NCI-H1694 (cell line): ENCODE results near the gene GRIK4.

Experiments
- DNase-seq: peaks from one replicate; lab custom pipeline; 2025; lab: John Stamatoyannopoulos, UW

GRIK4 gene

DNA sequence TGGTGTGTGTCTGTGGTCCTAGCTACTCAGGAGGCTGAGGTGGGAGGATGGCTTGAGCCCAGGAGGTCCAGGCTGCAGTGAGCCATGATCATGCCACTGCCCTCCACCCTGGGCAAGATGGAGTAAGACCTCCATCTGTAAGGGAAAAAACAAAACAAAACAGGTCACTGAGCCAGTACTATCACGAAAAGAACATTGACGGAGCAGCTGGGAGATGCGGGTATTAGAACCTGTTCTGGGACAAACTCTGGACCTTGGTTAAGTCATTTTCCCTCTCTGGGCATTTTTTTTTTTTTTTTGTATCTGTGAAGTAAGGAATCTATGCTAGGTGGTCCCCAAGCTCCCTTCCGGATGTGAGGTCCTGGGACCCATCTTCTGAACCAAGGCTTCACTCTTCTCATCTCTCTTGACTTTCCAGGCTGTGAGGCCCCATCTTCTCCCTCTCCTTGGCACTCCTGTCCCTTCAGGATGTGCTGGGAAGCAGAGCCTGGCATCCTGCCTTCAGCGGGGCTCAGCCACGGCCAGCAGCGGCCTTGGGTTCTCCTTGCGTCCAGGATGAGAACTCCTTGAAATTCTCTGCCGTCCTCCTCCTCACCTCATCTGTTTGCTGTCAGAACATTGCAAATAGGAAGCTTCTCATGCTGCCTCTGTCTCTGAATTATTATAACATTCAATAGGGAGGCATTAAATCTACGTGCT, 130.8 kb downstream of the GRIK4 start:
- no peak for DNase-seq

DNA sequence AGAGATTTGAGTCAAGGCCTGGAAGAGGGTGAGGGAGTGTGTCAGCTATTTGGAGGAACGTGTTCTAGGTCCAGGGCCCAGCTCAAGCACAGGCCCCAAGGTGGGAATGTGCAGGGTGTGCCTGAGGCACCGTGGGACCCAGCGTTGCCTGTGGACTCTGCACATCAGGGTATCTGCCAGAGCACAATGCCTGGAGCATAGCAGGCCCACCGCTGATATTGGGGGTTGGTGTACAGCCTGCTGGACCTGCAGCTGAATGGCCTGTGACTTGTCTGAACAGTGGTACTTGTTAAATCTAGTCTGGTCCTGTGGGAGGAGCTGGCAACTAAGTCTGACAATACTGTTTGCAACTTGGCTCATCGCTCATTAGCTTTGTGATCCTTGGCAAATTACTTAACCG, 131.7 kb downstream of the GRIK4 start:
- DNase-seq: no peak

DNA sequence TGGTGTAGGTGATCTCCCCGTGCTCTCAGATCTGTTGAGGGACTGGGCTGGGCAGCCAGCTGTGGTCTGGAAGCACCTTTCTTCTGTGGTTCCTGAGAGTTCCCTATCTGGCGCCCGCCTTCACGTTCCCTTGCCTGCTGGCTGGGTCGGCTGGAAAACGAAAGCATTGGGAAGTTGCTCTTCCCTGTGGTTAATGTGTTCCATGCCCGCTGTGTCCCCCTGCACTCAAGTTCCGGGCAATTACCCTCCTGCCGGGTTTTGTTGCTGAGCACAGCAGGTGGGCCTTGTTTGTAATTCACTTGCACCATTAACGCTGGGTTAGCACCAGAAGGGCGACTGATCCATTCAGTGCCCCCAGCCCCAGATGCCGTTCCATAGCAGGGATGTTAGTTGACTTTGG, 134.1 kb downstream of the GRIK4 start:
- no peak for DNase-seq

DNA sequence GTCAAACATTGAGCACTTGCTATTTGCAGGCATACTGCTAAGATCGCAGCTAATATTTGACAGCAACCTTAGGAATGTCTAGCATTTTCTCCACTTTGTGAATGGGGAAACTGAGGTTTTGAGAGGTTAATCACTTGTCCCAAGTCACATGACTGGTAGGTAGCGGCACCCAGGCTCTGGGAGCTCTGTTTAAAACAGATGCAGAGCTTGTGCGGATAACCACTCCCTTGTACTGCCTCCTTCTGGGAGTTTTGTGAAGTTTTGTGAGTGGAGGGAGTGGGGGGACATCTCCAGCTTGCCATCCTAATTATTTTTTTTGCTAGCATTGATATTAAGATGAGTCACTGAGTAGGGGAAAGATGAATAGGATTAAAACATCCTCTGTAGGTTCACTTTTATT, 134.7 kb downstream of the GRIK4 start:
- DNase-seq: no peak

DNA sequence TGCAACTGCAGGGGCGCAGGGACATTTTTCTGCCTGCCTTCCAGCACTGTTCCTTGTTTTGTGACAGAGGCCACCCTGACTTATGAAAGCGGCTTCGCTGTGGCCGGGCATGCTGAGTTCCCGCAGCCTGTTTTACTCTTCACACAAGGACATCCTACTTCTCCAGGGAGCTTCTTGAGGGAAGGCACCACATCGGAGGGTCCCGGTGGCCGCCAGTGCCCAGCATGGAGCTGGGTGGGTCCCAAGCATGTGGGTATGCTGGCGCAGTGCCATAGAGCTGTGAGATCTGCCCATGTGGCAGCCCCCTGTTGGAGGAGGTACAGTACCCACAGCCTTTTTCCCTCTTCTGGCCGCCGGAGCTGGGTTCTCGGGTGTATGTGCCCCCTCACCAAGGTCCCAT, 136.1 kb downstream of the GRIK4 start:
- DNase-seq: no peak

DNA sequence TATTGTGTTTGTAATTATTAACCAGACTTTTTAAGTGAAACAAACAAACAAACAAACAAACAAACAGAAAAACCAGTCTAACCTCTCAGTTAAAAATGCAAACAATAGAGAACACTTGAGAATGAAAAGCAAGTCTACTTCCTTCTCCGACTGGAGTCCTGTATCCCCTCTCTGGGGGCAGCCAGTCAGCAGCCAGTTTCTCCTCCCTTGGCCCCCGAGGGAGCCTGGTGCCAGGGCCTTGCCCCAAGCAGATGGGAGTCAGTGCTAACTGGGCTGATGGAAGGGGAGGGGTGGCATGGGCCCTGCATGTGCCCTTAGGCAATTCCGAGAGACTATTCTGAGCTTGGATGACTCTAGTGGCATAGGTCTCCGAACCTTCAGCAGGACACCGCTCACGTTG, 137.2 kb downstream of the GRIK4 start:
- no peak for DNase-seq

DNA sequence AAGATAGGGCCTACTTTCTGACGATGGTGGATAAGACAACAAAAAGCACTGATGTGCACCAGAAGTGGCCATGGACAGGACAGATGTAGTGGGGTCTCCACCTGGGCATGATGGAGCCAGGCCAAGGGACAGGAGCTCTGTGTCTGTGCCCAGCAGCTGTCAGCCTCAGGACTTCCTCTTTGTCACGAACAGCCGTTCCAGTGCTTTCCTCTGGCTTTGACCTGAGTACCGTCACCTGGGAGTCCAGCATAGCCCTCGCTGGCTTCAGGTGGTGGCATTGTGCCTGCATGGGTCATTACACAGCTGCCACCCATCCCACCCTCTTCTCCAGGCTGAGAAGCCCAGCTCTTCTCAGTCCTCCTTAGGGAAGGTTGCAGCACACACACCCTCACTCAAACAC, 137.8 kb downstream of the GRIK4 start:
- DNase-seq: no peak

DNA sequence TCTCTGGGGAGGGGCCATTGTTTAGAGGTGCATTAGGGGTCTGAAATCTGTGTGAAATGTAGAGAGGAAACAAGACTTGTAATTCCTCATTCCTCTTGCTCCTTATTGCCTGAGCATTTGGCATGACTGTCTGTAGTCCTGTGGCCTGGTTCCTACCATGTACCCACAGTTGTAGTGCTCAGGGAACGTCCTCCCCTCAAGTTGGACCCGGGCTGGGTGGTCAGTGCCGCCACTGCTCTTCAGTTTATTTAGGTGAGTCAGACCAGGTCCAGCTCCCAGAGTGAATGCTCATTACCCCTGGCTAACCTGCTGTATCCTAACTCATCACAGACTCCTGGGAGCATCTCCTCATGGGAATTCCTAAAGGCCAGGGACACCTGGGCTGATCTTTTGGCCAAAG, 139.8 kb downstream of the GRIK4 start:
- no peak for DNase-seq

DNA sequence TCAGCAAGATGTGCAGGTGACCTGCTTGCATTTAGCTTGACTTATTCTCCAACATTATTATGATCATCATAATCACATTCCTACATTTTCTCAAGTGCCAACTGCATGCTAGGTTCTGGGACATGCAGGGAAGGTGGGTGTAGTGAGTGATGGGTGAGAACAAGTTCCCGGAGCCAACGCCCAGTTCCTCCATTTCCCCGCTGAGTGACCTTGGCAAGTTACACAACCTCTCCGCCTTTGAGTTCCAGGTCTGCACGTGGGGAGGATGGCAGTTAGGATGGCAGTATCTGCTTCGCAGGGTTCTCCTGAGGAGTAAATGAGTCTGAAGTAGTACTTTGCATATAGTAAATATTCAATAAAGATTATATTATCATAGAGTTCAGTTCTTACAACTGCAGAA, 140.3 kb downstream of the GRIK4 start:
- no peak for DNase-seq

DNA sequence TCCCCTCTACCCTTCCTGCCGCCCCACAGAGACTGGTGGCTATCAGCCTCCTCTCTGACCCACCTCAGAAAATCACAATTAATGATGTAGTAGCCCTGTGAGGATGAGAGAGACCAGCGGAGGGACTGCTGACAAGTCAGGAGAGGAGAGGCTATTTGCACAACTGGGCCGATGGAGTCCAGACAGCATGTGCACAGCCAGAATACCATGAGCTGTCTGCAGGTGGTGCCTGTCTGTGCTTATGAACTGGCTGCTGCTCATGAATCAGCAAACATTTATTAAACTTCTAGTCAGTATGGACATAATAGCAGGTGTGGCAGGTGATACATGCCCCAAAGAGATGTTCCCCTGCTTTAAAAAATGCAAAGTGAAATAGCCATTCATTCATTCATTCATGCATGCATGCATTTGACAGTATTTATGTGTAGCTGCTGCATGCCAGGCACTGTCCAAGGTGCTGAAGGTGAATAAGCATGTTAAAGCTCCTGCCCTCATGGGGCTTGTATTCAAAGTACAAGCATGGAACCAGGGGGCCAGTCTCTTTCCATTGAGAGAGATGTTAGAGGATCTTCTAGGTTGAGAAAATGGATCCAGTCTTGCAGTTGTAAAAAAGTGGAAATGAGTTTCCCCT, 141.3 kb downstream of the GRIK4 start:
- no peak for DNase-seq

DNA sequence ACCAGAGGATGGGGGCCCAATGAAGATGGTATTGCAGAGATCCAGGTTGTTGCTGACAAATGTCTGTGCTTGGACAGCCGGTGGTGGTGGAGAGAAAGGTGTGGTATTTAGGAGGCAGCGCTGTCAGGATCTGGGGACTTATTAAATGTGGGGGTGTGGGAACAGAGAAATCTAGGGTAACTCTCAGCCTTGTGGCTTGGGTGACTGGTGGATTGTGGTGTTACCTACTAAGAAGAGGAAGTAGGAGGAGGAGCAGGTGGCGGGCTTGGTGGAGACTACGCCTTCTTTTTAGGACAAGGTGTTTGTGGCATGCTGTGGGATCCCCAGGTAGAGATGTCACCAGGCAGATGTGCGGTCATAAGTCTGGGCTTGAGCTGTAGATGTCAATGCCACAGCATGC, 144.0 kb downstream of the GRIK4 start:
- no peak for DNase-seq

DNA sequence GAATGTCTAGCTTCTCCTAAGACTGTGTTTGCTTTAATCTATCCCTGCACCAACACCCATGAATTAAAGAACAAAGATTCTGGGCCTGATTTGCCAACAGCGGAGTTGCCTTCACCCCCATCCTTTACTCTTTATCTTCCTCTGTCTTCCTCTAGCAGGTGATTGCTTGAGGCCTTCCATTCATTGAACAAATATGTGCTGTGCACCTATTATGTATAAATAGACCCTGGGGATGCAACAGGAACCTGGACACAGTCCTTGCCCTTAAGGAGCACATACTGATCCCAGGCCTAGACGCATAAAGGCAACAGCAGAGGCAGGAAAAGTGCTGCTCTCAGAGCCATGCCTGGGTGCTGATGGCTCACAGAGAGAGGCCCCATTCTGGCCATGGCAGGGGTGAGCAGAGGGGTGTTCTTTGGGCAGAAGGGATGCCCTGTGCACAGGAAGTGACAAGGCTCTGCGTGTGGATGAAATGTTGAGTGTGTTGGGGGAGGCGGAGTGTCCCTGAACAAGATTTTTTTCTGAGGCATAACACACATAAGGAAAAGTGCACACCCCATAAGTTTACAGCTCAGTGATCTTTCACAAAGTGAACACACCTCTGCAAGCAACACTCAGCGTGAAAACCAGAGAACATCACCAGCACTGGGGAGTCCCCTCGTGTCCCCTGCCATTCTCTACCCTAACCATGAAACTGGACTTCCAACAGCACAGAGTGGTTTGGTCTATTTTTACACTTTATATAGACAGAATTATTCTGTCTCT, 145.9 kb downstream of the GRIK4 start:
- no peak for DNase-seq

DNA sequence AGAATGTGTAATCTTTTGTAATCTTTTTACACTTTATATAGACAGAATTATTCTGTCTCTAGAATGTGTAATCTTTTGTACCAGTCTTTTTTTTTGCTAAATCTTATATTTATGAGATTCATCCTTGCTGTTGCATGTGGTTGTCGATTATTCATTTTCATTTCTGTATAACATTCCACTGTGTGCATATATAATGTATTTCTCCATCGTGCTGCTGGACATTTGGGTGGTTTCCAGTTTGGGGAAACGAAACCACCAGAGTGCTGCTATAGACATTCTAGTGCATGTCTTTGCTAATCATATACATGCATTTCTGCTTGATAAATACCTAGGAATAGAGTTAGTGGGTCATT, 146.5 kb downstream of the GRIK4 start:
- no peak for DNase-seq

DNA sequence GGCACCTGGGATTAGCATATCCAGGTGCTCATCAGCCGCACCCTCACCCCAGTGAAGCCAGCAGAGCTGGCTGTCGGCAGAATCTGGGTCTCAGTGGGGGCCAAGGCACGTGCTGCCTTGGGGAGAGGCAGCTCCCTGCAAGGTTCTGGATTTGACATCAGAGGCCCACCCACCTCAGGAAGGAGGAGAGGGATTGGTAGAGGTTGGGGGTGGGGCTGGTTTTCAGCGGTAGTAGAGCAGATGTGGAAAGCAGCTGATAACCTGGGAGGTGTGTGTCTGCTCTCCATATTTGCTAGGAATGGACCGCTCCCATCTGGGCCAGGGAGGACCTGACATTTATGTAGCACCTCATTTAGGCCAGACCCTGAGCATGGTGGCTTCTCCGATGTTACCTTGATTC, 147.5 kb downstream of the GRIK4 start:
- no peak for DNase-seq

DNA sequence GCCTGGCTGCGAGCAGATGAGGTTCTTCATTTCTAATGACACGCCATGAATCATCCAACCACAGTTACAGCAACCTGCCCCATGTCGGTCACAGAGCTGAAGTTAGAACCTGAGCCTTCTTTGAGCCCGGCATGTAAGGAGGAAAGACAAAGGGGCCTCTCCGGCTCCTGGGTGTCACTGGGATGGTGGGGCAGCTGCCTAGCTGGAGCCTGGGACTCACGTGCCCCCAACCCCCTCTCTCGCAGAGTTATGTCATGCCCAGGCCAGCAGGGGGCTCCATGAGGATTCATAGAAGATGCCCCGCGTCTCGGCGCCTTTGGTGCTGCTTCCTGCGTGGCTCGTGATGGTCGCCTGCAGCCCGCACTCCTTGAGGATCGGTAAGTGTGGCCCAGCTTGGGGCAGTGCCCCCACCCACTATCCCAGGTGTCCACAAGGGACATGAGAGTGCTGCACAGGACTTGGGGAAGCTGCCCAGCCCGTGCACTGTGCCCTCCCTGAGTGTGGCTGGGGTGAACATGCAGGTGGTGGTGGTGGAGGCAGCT, 148.5 kb downstream of the GRIK4 start:
- DNase-seq: no peak

DNA sequence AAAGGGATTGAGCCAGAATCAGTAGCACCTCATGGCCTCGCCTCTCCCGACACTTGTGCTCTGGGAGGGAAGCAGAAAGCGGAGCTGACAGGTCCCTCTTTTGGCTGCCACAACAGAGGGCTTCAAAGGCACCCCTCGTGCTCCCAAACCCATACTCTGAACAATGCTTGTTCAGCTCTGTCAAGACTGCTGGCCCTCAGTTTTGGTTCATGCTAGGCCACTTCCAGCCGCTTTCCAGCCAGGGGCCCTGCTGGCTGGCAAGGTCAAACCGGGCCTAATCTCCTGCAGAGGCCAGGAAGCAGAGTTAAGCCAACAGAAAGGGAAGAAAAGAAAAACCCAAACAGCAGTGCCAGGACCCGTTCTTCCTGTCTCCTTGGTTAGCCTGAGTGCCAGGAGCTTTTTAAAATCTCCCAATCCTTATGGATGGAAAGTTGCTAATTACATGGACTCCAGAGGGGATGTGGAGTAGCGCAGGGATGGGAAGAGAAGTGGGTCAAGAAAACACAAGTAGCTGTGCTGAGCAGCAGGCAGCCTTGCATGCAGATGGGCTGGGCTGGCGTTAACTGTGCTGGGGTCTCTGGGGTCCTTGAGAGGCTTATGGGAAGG, 150.6 kb downstream of the GRIK4 start:
- DNase-seq: no peak

DNA sequence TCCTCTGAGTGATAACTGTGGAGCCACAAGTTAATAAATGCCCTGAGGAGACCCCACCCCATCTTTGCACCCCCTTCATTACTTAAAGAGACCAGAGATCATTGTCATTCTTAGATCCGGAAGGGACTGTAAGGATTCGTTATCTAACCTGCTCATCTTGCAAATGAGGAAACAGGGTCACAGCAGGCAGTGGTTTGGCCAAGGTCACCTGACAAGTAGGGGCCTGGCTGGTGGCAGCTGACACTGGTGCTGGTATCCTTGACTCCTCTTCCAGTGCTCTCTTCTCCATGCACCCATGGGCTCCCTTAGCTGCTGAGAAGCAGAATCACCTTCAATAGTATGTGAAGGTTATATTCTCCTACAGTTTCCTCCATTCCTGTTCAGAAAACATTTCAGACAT, 151.6 kb downstream of the GRIK4 start:
- no peak for DNase-seq

DNA sequence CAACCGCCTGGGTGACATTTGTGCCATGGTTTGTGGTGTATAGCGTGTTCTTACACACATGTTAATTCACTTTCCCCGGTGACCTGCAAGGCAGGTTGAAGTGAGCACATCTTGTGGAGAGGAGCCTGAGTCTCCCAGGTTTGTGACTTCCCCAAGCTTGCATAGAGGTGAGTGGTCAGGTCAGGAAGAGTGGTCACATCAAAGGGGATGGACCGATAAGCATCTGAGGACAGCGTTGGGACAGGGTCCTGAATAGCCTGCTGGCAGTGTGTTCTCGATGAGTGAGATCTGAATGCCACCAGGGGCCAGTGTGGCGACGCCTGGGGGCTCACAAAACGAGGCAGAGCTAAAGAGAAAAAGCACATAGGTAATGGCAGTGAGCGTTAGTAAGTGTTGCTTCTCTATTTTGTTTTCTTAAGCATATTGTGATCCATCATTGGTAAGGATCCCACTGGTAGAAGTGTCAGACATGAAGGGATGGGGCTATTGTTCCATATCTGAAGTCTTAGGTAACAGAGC, 154.6 kb downstream of the GRIK4 start:
- DNase-seq: no peak

DNA sequence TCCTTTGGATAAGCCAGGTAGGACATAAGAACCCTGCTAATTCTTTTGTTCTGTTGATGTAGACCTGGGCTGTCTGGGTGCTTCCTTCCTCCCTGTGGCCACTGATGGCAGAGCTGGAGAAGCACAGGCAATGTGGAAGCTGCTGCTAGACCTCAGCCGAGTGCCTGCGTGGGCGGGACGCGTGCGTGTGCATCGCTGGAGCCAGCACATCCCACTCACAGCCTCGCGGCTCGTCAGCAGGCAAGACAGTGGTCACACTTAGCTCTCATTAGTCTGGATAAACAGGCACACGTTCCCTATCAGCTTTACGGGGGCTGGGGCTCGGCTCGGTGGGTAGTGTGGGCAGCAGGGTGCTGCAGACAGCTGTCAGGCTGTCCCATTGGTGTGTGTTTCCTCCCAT, 155.7 kb downstream of the GRIK4 start:
- no peak for DNase-seq

DNA sequence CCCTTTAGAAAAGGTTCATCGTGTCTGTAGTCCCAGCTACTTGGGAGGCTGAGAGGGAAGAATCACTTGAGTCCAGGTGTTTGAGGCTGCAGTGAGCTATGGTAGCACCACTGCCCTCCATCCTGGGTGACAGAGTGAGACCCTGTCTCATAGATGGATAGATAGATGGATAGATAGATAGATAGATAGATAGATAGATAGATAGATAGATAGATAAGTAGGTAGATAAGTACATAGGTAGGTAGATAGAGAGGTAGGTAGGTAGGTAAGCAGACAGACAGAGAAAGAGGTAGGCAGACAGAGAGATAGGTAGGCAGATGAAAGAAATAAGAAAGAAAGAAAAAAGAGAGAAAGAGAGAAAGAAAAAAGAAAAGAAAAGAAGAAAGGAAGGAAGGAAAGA, 156.4 kb downstream of the GRIK4 start:
- no peak for DNase-seq

DNA sequence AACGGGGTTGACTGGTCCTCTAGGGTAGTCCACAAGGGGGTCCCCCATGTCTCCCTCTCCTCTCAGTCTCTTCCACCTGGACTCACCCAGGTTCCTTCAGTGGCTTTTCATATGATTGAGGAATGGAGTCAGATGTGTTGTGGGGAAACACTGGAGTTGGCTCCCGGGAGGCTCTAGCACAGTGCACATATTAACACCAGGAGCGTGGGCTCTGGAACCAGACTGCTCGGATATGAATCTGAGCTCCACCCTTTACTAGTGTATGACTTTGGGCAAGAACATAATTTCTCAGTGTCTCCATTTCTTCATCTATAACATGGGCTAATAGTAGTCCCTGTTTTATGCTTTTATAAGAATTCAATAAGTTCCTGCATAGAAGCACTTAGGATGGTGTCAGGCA, 157.0 kb downstream of the GRIK4 start:
- DNase-seq: no peak

DNA sequence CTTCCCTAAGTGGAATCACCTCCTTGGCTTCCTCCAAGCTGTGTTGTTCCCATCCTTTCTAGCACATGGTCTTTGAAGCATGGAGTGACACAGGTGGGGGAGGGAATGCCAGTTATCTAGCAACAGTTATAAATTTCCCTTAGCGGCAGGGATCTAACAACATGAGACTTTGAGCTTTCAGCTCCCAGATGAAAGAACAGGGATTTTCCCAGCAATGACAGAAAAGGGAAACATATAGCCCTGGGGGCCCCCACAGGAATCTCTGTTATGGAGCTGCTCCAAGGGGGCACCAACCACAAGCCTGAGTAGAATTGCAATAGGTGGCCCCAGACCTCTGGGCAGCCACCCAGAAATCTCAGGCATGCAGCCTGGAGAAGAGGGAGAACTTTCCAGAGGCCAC, 163.0 kb downstream of the GRIK4 start:
- DNase-seq: no peak

DNA sequence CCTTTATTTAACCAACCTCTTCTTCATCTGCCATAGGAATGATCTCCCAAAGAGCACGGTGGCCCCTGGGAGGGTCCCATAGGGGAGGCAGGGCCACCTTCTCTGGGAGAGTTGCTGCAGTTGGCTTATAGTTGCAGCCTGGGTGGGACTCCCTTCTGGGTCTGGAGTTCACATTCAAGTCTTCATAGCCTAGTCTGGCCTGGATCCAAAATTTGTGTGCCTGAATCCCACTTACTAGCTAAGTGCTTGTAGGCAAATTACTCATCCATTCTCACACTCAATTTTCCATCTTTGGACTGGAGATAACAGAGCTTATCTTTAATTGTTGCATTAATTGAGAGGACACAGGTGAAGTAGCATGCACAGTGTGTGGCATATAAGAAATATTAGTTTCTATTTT, 163.6 kb downstream of the GRIK4 start:
- no peak for DNase-seq
